GM23338 (cell line): Measurements from ENCODE around the gene ITGAV. TPM values are rescaled to one million over a fixed set of nuclear protein-coding genes. Genes with fewer than 3 reads are reported as not detected.

Experiments
- ATAC-seq: fragments of 200-7000 bp; cut with Tn5 transposase; 3 replicates; pipeline ENCODE4 v1.9.1; 2020
- DNase-seq: peaks from one replicate; pipeline ENCODE4 v3.0.0-alpha.2; 2015; ENCODE audit warnings: low spot score
- H2AFZ ChIP-seq: fragments of 200-600 bp; sonication (generic); 2 replicates; pipeline ENCODE4 v1.8.0; 2016; ENCODE audit warnings: antibody characterized with exemption, mild to moderate bottlenecking, moderate library complexity
- H3F3A ChIP-seq: fragments of 200-600 bp; sonication (generic); replicated peaks from 2 replicates; pipeline ENCODE4 v1.8.0; 2017; ENCODE audit warnings: antibody characterized with exemption, mixed run types, low read depth
- H3K27ac ChIP-seq: fragments of 200-600 bp; sonication (generic); 2 replicates; pipeline ENCODE4 v1.6.1; 2016; ENCODE audit warnings: low read depth
- H3K27me3 ChIP-seq: fragments of 200-600 bp; sonication (generic); 2 replicates; pipeline ENCODE4 v1.8.0; 2016; ENCODE audit warnings: mild to moderate bottlenecking, mixed run types, moderate library complexity; ENCODE audit not compliant: insufficient read depth
- H3K36me3 ChIP-seq: fragments of 200-600 bp; sonication (generic); 2 replicates; pipeline ENCODE4 v1.8.0; 2016; ENCODE audit warnings: mild to moderate bottlenecking; ENCODE audit not compliant: insufficient read depth
- H3K4me1 ChIP-seq: fragments of 200-600 bp; sonication (generic); 2 replicates; pipeline ENCODE4 v1.8.0; 2016; ENCODE audit warnings: mild to moderate bottlenecking, moderate library complexity; ENCODE audit not compliant: insufficient read depth
- H3K4me2 ChIP-seq: fragments of 200-600 bp; sonication (generic); 2 replicates; pipeline ENCODE4 v1.7.1; 2017; ENCODE audit warnings: mixed run types
- H3K4me3 ChIP-seq: fragments of 200-600 bp; sonication (generic); 2 replicates; pipeline ENCODE4 v1.6.1; 2016; ENCODE audit warnings: mixed run types
- H3K79me2 ChIP-seq: fragments of 200-600 bp; sonication (generic); replicated peaks from 2 replicates; pipeline ENCODE4 v1.8.0; 2017; ENCODE audit warnings: mild to moderate bottlenecking; ENCODE audit not compliant: insufficient read depth
- H3K9me2 ChIP-seq: fragments of 200-600 bp; sonication (generic); 2 replicates; pipeline ENCODE4 v1.8.0; 2017; ENCODE audit not compliant: insufficient read depth
- H4K20me1 ChIP-seq: fragments of 200-600 bp; sonication (generic); replicated peaks from 2 replicates; pipeline ENCODE4 v1.8.0; 2017; ENCODE audit warnings: mild to moderate bottlenecking; ENCODE audit not compliant: insufficient read depth
- H3K27ac Mint-ChIP-seq: 2 replicates; pipeline ENCODE4 v1.8.0; 2020; ENCODE audit warnings: inconsistent platforms, mild to moderate bottlenecking, moderate library complexity, mixed read lengths
- H3K27me3 Mint-ChIP-seq: 3 replicates; pipeline ENCODE4 v1.8.0; 2022; ENCODE audit warnings: low read depth, mild to moderate bottlenecking, moderate library complexity, mixed read lengths, inconsistent platforms; ENCODE audit not compliant: insufficient read depth, poor library complexity
- H3K36me3 Mint-ChIP-seq: 3 replicates; pipeline ENCODE4 v1.8.0; 2021; ENCODE audit warnings: low read depth, mild to moderate bottlenecking, inconsistent platforms, moderate library complexity, mixed read lengths
- H3K4me1 Mint-ChIP-seq: 3 replicates; pipeline ENCODE4 v1.8.0; 2020; ENCODE audit warnings: mild to moderate bottlenecking, inconsistent platforms, mixed read lengths
- H3K4me3 Mint-ChIP-seq: 3 replicates; pipeline ENCODE4 v1.8.0; 2021; ENCODE audit warnings: moderate library complexity, mild to moderate bottlenecking, inconsistent platforms, mixed read lengths
- H3K9me3 Mint-ChIP-seq: 3 replicates; pipeline ENCODE4 v1.8.0; 2020; ENCODE audit warnings: moderate library complexity, mild to moderate bottlenecking, inconsistent platforms, mixed read lengths
- CREB1 ChIP-seq: fragments of 250-450 bp; sonication (Bioruptor Pico); IDR thresholded peaks from 2 replicates; pipeline ENCODE4 v1.5.0; 2020; ENCODE audit warnings: low read depth, mild to moderate bottlenecking, moderate library complexity
- CTCF ChIP-seq, 2 experiments: fragments of 200-600 bp in 1 of 2; sonication (generic) in 1 of 2; conservative IDR thresholded peaks; 2 replicates each; pipeline versions ENCODE4 v1.5.1 to v1.6.1; 2016 to 2017; ENCODE audit warnings: antibody characterized with exemption in 2 of 2, low read depth in 2 of 2, mild to moderate bottlenecking in 2 of 2, moderate library complexity in 1 of 2
- EZH2 ChIP-seq: fragments of 200-600 bp; sonication (generic); IDR thresholded peaks from one replicate; pipeline ENCODE4 v1.8.0; 2017; ENCODE audit warnings: antibody characterized with exemption, mild to moderate bottlenecking, low read depth; ENCODE audit not compliant: unreplicated experiment
- JUNB ChIP-seq: IDR thresholded peaks from one replicate; pipeline ENCODE4 v1.6.1; 2016; ENCODE audit warnings: antibody characterized with exemption; ENCODE audit not compliant: unreplicated experiment
- NANOG ChIP-seq: IDR thresholded peaks from 2 replicates; pipeline ENCODE4 v1.6.1; 2016; ENCODE audit warnings: antibody characterized with exemption, borderline replicate concordance
- POLR2AphosphoS5 ChIP-seq: IDR thresholded peaks from 2 replicates; pipeline ENCODE4 v1.6.1; 2016; ENCODE audit warnings: antibody characterized with exemption, low read depth
- STAT1 ChIP-seq: IDR thresholded peaks from one replicate; pipeline ENCODE4 v1.6.1; 2016; ENCODE audit warnings: antibody characterized with exemption; ENCODE audit not compliant: unreplicated experiment
- ZNF114 ChIP-seq: fragments of 250-450 bp; sonication (Bioruptor Pico); IDR thresholded peaks from 2 replicates; pipeline ENCODE4 v1.5.0; 2020; ENCODE audit warnings: mild to moderate bottlenecking, moderate library complexity
- ZNF331 ChIP-seq: fragments of 250-450 bp; sonication (Bioruptor Pico); IDR thresholded peaks from 2 replicates; pipeline ENCODE4 v1.5.0; 2020; ENCODE audit warnings: low read depth, mild to moderate bottlenecking, moderate library complexity
- ZNF462 ChIP-seq: fragments of 250-450 bp; sonication (Bioruptor Pico); IDR thresholded peaks from 2 replicates; pipeline ENCODE4 v1.5.0; 2020; ENCODE audit warnings: mild to moderate bottlenecking, moderate library complexity
- polyA plus RNA-seq: library from polyadenylated mRNA; unstranded; fragments of >200 nt; fragmentation: Nextera tagmentation; extraction: Ambion mirVana; gene quantifications from 2 replicates; pipeline ENCODE4 v1.2.1, GENCODE V29; 2016
- total RNA-seq: library from RNA; depleted of rRNA; stranded (reverse); fragments of >200 nt; shearing (Covaris generic); gene quantifications from 2 replicates; pipeline ENCODE4 v1.2.3, GENCODE V29; 2014
- TF ChIP-seq, protein P1 (sequence below): IDR thresholded peaks from 2 replicates; pipeline ENCODE4 v1.6.1; 2016; ENCODE audit warnings: antibody characterized with exemption

The ITGAV gene
- total and polyA plus RNA-seq, 2 experiments from 2014 or later, result 9.1 to 56.5 TPM

DNA sequence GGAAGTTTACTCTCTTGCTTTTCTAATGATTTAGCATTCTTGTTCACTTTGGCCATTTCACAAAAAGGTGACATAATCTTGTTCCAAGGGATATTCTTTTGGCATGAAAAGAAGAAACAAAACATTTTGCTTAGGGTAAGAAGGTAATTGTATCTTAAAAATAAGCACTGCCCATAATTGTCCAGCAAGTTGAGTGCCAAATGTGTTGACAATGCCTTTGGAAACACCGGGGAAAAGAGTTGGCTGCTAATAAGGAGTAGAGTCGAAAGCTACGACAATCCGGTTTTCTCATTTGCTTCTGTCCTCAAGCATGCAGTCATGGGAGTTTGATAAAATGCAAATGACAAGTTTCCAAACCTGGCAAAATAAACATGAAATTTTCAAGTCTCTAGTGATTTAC lies 27.3 kb downstream of the ITGAV start:
- Histone ChIP-seq H3K27me3 (no peaks in the 10 kb centered on the region), H3K27ac (no peak overlapping the region), H3K36me3 (no peaks in the 10 kb centered on the region), H3K4me1 (no peaks in the 10 kb centered on the region), H3K4me3 (no peak overlapping the region), H4K20me1 (no peaks in the 10 kb centered on the region), H3F3A (no peaks in the 10 kb centered on the region), H3K4me2 (no peak overlapping the region), H3K9me2 (no peaks in the 10 kb centered on the region), H3K79me2 (no peaks in the 10 kb centered on the region), H2AFZ (no peak overlapping the region)
- Mint-ChIP-seq H3K27me3 (no peaks in the 10 kb centered on the region), H3K27ac (no peak overlapping the region), H3K4me1 (no peaks in the 10 kb centered on the region), H3K4me3 (no peak overlapping the region), H3K9me3 (no peaks in the 10 kb centered on the region), H3K36me3 (no peaks in the 10 kb centered on the region)
- DNase-seq (no peak), ATAC-seq (no peak)
- TF ChIP-seq ZNF331, result no peak
- TF ChIP-seq ZNF114 (CRISPR knock-in tag), result no peak
- no peak for TF ChIP-seq STAT1
- TF ChIP-seq CREB1 (CRISPR knock-in tag), result no peak
- no peak for TF ChIP-seq EZH2
- TF ChIP-seq NANOG, result no peak
- no peak for TF ChIP-seq POLR2AphosphoS5

- H3K36me3 Mint-ChIP-seq, result no peaks in the 10 kb centered on the region
- Histone ChIP-seq H3K4me3 (no peak overlapping the region), H3F3A (no peaks in the 10 kb centered on the region), H3K9me2 (no peaks in the 10 kb centered on the region), H3K36me3 (no peaks in the 10 kb centered on the region), H3K4me1 (no peaks in the 10 kb centered on the region), H3K79me2 (no peaks in the 10 kb centered on the region), H3K4me2 (no peak overlapping the region), H3K27ac (no peak overlapping the region), H2AFZ (no peak overlapping the region), H4K20me1 (no peaks in the 10 kb centered on the region), H3K27me3 (no peaks in the 10 kb centered on the region)
- no peak overlapping the region for H3K27ac Mint-ChIP-seq
- ATAC-seq, result no peak
- DNase-seq, result no peak
- no peaks in the 10 kb centered on the region for H3K27me3 Mint-ChIP-seq
- no peak overlapping the region for H3K4me3 Mint-ChIP-seq
- H3K9me3 Mint-ChIP-seq, result no peaks in the 10 kb centered on the region
- no peaks in the 10 kb centered on the region for H3K4me1 Mint-ChIP-seq
- TF ChIP-seq NANOG (no peak), EZH2 (no peak), JUNB (no peak), CTCF (conservative IDR thresholded peaks at IDR 0.05; ENCODE audit: low read depth in 2 of 2) (no peak), ZNF462 (CRISPR knock-in tag) (no peak), STAT1 (no peak), ZNF114 (CRISPR knock-in tag) (no peak), CREB1 (CRISPR knock-in tag) (no peak), POLR2AphosphoS5 (no peak)
- TF ChIP-seq, protein P1, sequence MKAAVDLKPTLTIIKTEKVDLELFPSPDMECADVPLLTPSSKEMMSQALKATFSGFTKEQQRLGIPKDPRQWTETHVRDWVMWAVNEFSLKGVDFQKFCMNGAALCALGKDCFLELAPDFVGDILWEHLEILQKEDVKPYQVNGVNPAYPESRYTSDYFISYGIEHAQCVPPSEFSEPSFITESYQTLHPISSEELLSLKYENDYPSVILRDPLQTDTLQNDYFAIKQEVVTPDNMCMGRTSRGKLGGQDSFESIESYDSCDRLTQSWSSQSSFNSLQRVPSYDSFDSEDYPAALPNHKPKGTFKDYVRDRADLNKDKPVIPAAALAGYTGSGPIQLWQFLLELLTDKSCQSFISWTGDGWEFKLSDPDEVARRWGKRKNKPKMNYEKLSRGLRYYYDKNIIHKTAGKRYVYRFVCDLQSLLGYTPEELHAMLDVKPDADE, result no peak
Observed at GRCh38 chr2:186617771-186618170, 27.9 kb downstream of the ITGAV start.
